Measurements from ENCODE around the gene PIEZO2.

DNA sequence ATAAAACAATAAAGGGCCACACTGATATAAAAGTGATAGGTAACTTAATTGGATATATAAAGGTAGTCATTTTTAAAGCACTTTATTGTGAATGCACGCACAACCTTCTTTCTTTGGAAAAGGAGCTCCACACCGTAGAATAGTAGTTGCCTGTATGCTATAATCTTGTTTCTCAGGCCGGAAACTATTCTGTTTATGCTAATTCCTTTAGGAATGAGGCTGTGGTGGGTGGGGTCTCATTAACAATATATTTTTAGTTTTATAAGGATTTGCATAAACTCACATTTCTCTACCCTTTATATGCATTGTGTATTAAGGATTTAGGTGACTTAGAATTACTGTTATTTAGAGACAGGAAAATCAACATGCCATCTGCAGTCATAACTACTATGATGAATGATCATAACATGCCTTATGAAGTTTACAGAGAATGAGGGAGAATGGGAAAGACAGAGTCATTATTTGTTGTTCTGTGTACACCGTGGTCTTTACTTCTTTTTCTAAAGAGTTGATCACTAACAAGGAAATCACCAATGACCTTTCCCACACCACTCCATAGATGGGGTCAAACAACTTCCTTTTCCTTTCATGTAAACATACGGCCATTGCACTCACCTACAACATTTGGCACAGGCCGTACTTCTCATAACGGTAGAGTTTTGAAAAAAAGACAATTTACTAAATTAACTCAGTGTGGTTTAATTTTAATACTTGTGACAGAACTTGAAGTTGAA lies 84.5 kb downstream of the PIEZO2 start:
- TF ChIP-seq, protein P1, sequence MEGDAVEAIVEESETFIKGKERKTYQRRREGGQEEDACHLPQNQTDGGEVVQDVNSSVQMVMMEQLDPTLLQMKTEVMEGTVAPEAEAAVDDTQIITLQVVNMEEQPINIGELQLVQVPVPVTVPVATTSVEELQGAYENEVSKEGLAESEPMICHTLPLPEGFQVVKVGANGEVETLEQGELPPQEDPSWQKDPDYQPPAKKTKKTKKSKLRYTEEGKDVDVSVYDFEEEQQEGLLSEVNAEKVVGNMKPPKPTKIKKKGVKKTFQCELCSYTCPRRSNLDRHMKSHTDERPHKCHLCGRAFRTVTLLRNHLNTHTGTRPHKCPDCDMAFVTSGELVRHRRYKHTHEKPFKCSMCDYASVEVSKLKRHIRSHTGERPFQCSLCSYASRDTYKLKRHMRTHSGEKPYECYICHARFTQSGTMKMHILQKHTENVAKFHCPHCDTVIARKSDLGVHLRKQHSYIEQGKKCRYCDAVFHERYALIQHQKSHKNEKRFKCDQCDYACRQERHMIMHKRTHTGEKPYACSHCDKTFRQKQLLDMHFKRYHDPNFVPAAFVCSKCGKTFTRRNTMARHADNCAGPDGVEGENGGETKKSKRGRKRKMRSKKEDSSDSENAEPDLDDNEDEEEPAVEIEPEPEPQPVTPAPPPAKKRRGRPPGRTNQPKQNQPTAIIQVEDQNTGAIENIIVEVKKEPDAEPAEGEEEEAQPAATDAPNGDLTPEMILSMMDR (conservative IDR thresholded peaks at IDR 0.05; ENCODE audit: low read length): no peak
- TF ChIP-seq EZH2phosphoT487 (IDR thresholded peaks at IDR 0.05; ENCODE audit: borderline replicate concordance): no peak
